Activated CD4-positive, alpha-beta T cell treated with anti-CD3 and anti-CD28 coated beads, Interleukin-2, Interleukin-6, amounts not matched to agents 100 ng/mL and 50 ng/mL, durations not matched to agents 16 hours and 8 hours (primary cell): ENCODE results near the gene RGPD6.
"Not testable (repeated sequence)": the region's sequence is repeated elsewhere in the genome, so short reads cannot be mapped to it uniquely, and the experiment has no call there.

ENCODE experiments used
- DNase-seq: peaks from one replicate; pipeline ENCODE4 v3.0.0-alpha.2; 2020

RGPD6 gene

GRCh38 chr2:110480084-110480483 is 96.9 kb downstream of the RGPD6 start:
- not testable (repeated sequence) for DNase-seq

- DNase-seq = not testable (repeated sequence)
These were observed 99.7 kb downstream of the RGPD6 start for GRCh38 chr2:110477370-110477769.

GRCh38 chr2:110476952-110477351 is 100.1 kb downstream of the RGPD6 start:
- not testable (repeated sequence) for DNase-seq

GRCh38 chr2:110475627-110476359 is 101.2 kb downstream of the RGPD6 start:
- not testable (repeated sequence) for DNase-seq

- not testable (repeated sequence) for DNase-seq
These were observed 102.1 kb downstream of the RGPD6 start for GRCh38 chr2:110474898-110475297.

- DNase-seq = not testable (repeated sequence)
These were observed 104.0 kb downstream of the RGPD6 start for GRCh38 chr2:110473059-110473358.

GRCh38 chr2:110472171-110473058 is 104.6 kb downstream of the RGPD6 start, which contains the start of gene LIMS4:
Gene LIMS4 (minus strand): TSS chr2:110472816. CDS start chr2:110472778, 38 bp downstream.
- DNase-seq = not testable (repeated sequence)

GRCh38 chr2:110468921-110469320 is 108.1 kb downstream of the RGPD6 start:
- DNase-seq = not testable (repeated sequence)

- not testable (repeated sequence) for DNase-seq
These were observed 111.7 kb downstream of the RGPD6 start for GRCh38 chr2:110465312-110465711.
